ENCODE measurements around the gene SELENOK. TPM values are rescaled to one million over a fixed set of nuclear protein-coding genes. Genes with fewer than 3 reads are reported as not detected.

Gene SELENOK
- total RNA-seq, 1 donor from 2014 or later, result 55.0 TPM

DNA sequence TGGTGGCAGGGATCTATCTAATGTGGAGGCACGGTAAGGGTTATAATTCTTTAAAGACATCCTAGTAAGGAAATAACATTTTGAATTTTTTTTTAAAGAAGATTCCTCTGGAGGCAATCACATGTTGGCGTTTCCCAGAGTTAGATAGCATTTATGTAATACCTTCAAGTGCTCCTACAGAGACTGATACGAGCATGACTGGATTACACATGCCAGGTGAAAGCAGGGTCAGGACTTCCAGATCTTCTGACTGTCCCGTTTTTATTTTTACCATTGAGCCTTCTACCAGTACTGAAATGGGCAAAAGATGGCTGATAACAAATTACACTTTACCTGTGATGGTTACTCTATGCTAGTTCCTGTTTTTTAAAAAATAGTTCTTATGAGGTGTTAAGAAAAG lies 31.5 kb downstream of the SELENOK start:
- Histone ChIP-seq H3K27me3 (no peaks in the 10 kb centered on the region), H3K4me1 (no peaks in the 10 kb centered on the region), H3K4me3 (no peak overlapping the region), H3K36me3 (peaks cover 0 to 29% of the 10 kb centered on the region in 2 donors), H3K27ac (no peak overlapping the region), H3K9me3 (no peaks in the 10 kb centered on the region)
- intact Hi-C loops (cut with DNase I), result no loop called here
- TF ChIP-seq POLR2AphosphoS5 (IDR thresholded peaks at IDR 0.05; ENCODE audit: insufficient read depth in 1 of 2, low read depth in 1 of 2), result no peak
- TF ChIP-seq POLR2A (IDR thresholded peaks at IDR 0.05), result no peak
- TF ChIP-seq, protein P1, sequence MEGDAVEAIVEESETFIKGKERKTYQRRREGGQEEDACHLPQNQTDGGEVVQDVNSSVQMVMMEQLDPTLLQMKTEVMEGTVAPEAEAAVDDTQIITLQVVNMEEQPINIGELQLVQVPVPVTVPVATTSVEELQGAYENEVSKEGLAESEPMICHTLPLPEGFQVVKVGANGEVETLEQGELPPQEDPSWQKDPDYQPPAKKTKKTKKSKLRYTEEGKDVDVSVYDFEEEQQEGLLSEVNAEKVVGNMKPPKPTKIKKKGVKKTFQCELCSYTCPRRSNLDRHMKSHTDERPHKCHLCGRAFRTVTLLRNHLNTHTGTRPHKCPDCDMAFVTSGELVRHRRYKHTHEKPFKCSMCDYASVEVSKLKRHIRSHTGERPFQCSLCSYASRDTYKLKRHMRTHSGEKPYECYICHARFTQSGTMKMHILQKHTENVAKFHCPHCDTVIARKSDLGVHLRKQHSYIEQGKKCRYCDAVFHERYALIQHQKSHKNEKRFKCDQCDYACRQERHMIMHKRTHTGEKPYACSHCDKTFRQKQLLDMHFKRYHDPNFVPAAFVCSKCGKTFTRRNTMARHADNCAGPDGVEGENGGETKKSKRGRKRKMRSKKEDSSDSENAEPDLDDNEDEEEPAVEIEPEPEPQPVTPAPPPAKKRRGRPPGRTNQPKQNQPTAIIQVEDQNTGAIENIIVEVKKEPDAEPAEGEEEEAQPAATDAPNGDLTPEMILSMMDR (IDR thresholded peaks at IDR 0.05), result no peak
- no peak for DNase-seq (ENCODE audit: extremely low spot score in 2 of 2)

DNA sequence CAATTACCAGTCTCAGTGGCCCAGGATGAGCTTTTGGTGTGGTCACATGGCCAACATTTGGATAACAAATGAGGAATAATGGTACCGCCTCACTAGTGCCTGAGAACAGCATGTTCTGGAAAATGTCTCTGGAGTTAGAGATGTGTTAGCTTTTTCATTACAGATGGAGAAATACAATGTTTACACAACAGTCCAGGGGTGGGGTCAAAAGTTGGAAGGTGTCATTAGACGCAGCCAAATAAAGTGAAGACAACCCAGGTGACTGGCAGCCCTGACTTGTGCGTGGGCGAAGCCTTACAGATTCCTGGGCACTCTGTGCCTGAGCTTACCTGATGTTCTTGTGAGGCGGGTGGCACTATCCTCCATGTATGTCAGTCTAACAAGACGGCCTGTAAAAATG lies 32.5 kb downstream of the SELENOK start:
- Histone ChIP-seq H3K27me3 (no peaks in the 10 kb centered on the region), H3K27ac (no peak overlapping the region), H3K4me3 (no peak overlapping the region), H3K9me3 (no peaks in the 10 kb centered on the region), H3K4me1 (no peaks in the 10 kb centered on the region), H3K36me3 (peaks cover 0 to 19% of the 10 kb centered on the region in 2 donors)
- DNase-seq (ENCODE audit: extremely low spot score in 2 of 2), result no peak
- TF ChIP-seq POLR2AphosphoS5 (IDR thresholded peaks at IDR 0.05; ENCODE audit: insufficient read depth in 1 of 2, low read depth in 1 of 2) (no peak), POLR2A (IDR thresholded peaks at IDR 0.05) (no peak)
- TF ChIP-seq, protein P1 (IDR thresholded peaks at IDR 0.05), result no peak
- intact Hi-C loops (cut with DNase I), result no loop called here

DNA sequence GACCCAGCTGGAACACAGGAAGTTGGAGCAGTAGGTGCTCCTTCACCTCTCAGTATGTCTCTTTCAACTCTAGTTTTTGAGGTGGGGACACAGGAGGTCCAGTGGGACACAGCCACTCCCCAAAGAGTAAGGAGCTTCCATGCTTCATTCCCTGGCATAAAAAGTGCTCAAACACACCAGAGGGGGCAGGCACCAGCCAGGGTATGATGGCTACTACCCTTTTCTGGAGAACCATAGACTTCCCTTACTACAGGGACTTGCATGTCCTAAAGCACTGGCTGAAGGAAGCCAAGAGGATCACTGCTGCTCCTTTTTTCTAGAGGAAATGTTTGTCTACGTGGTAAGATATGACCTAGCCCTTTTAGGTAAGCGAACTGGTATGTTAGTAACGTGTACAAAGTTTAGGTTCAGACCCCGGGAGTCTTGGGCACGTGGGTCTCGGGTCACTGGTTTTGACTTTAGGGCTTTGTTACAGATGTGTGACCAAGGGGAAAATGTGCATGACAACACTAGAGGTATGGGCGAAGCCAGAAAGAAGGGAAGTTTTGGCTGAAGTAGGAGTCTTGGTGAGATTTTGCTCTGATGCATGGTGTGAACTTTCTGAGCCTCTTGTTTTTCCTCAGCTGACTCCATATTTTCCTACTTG lies 33.4 kb downstream of the SELENOK start:
- no peak overlapping the region for H3K4me3 ChIP-seq
- peaks cover 0 to 16% of the 10 kb centered on the region in 2 donors for H3K36me3 ChIP-seq
- intact Hi-C loops (cut with DNase I), result no loop called here
- H3K27me3 ChIP-seq, result no peaks in the 10 kb centered on the region
- no peaks in the 10 kb centered on the region for H3K4me1 ChIP-seq
- DNase-seq (ENCODE audit: extremely low spot score in 2 of 2), result no peak
- no peak overlapping the region for H3K27ac ChIP-seq
- H3K9me3 ChIP-seq, result no peaks in the 10 kb centered on the region
- TF ChIP-seq, protein P1 (IDR thresholded peaks at IDR 0.05), result no peak
- no peak for TF ChIP-seq POLR2AphosphoS5 (IDR thresholded peaks at IDR 0.05; ENCODE audit: insufficient read depth in 1 of 2, low read depth in 1 of 2)
- TF ChIP-seq POLR2A (IDR thresholded peaks at IDR 0.05), result no peak

DNA sequence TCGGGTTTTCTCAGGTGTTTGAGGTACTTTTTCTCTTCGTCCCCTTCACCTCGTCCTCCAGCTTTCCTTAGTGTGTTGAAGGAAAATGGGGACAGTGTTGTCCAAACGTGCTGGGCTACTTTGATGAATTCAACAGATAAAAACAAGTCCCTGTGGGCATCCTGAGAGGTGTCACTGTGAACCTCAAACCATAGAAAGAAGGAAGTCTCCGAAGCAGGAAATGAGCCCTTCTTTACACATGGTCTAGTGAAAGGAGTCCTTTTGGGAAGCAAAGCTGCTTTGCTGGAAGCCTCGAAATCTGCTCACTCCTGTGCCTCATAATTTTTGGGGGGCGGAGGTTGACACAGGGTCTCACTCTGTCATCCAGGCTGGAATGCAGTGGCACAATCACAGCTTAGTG lies 34.7 kb downstream of the SELENOK start:
- no peak for DNase-seq (ENCODE audit: extremely low spot score in 2 of 2)
- TF ChIP-seq POLR2AphosphoS5 (IDR thresholded peaks at IDR 0.05; ENCODE audit: insufficient read depth in 1 of 2, low read depth in 1 of 2) (no peak), POLR2A (IDR thresholded peaks at IDR 0.05) (no peak)
- TF ChIP-seq, protein P1 (IDR thresholded peaks at IDR 0.05), result no peak
- no peak overlapping the region for H3K4me3 ChIP-seq
- H3K27ac ChIP-seq, result no peak overlapping the region
- intact Hi-C loops (cut with DNase I), result no loop called here
- peaks cover 0 to 11% of the 10 kb centered on the region in 2 donors for H3K36me3 ChIP-seq
- H3K27me3 ChIP-seq, result no peaks in the 10 kb centered on the region
- no peaks in the 10 kb centered on the region for H3K9me3 ChIP-seq
- H3K4me1 ChIP-seq, result no peaks in the 10 kb centered on the region

DNA sequence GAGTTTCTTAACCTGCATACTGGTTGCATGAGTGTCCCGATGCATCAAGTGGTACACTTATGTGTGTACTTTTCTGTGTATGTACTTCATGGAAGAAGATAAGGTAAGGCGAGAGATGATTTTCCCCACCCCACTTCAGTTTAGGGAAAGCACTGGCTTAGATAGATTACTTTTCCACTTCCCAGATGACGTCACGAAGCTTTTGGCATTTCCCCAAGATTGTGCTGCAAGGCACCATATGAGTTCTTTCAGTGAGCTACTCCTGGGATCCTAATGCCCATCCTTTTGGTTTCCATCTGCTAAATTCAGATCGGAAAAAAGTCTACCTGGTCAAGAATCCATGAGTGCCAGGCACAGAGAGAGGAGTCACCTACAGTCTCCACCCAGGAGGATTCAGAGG lies 40.8 kb downstream of the SELENOK start:
- peaks cover 9% of the 10 kb centered on the region for H3K4me1 ChIP-seq
- no peaks in the 10 kb centered on the region for H3K27me3 ChIP-seq
- H3K36me3 ChIP-seq, result no peaks in the 10 kb centered on the region
- no peaks in the 10 kb centered on the region for H3K9me3 ChIP-seq
- no peak overlapping the region for H3K27ac ChIP-seq
- H3K4me3 ChIP-seq, result no peak overlapping the region
- TF ChIP-seq POLR2A (IDR thresholded peaks at IDR 0.05) (no peak), POLR2AphosphoS5 (IDR thresholded peaks at IDR 0.05; ENCODE audit: insufficient read depth in 1 of 2, low read depth in 1 of 2) (no peak)
- TF ChIP-seq, protein P1 (IDR thresholded peaks at IDR 0.05), result no peak
- intact Hi-C loops (cut with DNase I), result no loop called here
- no peak for DNase-seq (ENCODE audit: extremely low spot score in 2 of 2)
